Smooth muscle cell of the brain vasculature (primary cell): Measurements from ENCODE around the gene CHRD.
"Not testable (repeated sequence)": the region's sequence is repeated elsewhere in the genome, so short reads cannot be mapped to it uniquely, and the experiment has no call there.

Experiments used
- DNase-seq: peaks from one replicate; pipeline ENCODE4 v3.0.0-alpha.2; 2012; ENCODE audit warnings: low read depth, low spot score

CHRD gene

GRCh38 chr3:184414418-184415202 lies 34.8 kb downstream of the CHRD start:
- no peak for DNase-seq

GRCh38 chr3:184415203-184415490 lies 35.3 kb downstream of the CHRD start:
- DNase-seq: no peak

- DNase-seq: no peak
Measured at GRCh38 chr3:184417619-184418327, 37.9 kb downstream of the CHRD start.

GRCh38 chr3:184419171-184419570 lies 39.3 kb downstream of the CHRD start:
- DNase-seq: no peak

- no peak for DNase-seq
Measured at GRCh38 chr3:184423561-184423960, 43.7 kb downstream of the CHRD start.

GRCh38 chr3:184426691-184427141 lies 46.9 kb downstream of the CHRD start:
- no peak for DNase-seq

GRCh38 chr3:184428561-184429175 lies 48.8 kb downstream of the CHRD start:
- no peak for DNase-seq

- no peak for DNase-seq
Measured at GRCh38 chr3:184429786-184430185, 49.9 kb downstream of the CHRD start.

- DNase-seq: no peak
Measured at GRCh38 chr3:184430940-184431339, 51.1 kb downstream of the CHRD start.

GRCh38 chr3:184433178-184433577 lies 53.3 kb downstream of the CHRD start:
- not testable (repeated sequence) for DNase-seq

- DNase-seq: no peak
Measured at GRCh38 chr3:184439096-184439495, 59.2 kb downstream of the CHRD start.
